ENCODE measurements around the gene ANKEF1.

The ANKEF1 gene

GRCh38 chr20:10051185-10051584 is 16.4 kb downstream of the ANKEF1 start:
- TF ChIP-seq CTCF (IDR thresholded peaks at IDR 0.05; ENCODE audit: insufficient read depth, low read depth, low read length, missing control alignments) = no peak
- no peak for DNase-seq (ENCODE audit: low read depth)
- no peak overlapping the region for H3K4me3 ChIP-seq (ENCODE audit: low read depth, low read length)

GRCh38 chr20:10059006-10059405 is 24.2 kb downstream of the ANKEF1 start:
- no peak overlapping the region for H3K4me3 ChIP-seq (ENCODE audit: low read depth, low read length)
- DNase-seq (ENCODE audit: low read depth) = no peak
- no peak for TF ChIP-seq CTCF (IDR thresholded peaks at IDR 0.05; ENCODE audit: insufficient read depth, low read depth, low read length, missing control alignments)

GRCh38 chr20:10060226-10060625 is 25.4 kb downstream of the ANKEF1 start:
- DNase-seq (ENCODE audit: low read depth) = peak; percentile 65
- TF ChIP-seq CTCF (IDR thresholded peaks at IDR 0.05; ENCODE audit: insufficient read depth, low read depth, low read length, missing control alignments) = no peak

GRCh38 chr20:10061641-10062040 is 26.9 kb downstream of the ANKEF1 start:
- no peak for DNase-seq (ENCODE audit: low read depth)
- no peak for TF ChIP-seq CTCF (IDR thresholded peaks at IDR 0.05; ENCODE audit: insufficient read depth, low read depth, low read length, missing control alignments)
- H3K4me3 ChIP-seq (ENCODE audit: low read depth, low read length) = no peak overlapping the region

More at GRCh38 chr20:10060226-10060625, 25.4 kb downstream of the ANKEF1 start:
- no peak overlapping the region for H3K4me3 ChIP-seq (ENCODE audit: low read depth, low read length)

- no peak for TF ChIP-seq CTCF (IDR thresholded peaks at IDR 0.05; ENCODE audit: insufficient read depth, low read depth, low read length, missing control alignments)
- DNase-seq (ENCODE audit: low read depth) = no peak
- no peak overlapping the region for H3K4me3 ChIP-seq (ENCODE audit: low read depth, low read length)
Measured at GRCh38 chr20:10063482-10063881, 28.7 kb downstream of the ANKEF1 start.

- TF ChIP-seq CTCF (IDR thresholded peaks at IDR 0.05; ENCODE audit: insufficient read depth, low read depth, low read length, missing control alignments) = no peak
- H3K4me3 ChIP-seq (ENCODE audit: low read depth, low read length) = no peak overlapping the region
- no peak for DNase-seq (ENCODE audit: low read depth)
Measured at GRCh38 chr20:10064611-10065010, 29.8 kb downstream of the ANKEF1 start.

GRCh38 chr20:10065154-10065833 is 30.5 kb downstream of the ANKEF1 start:
- DNase-seq (ENCODE audit: low read depth) = no peak
- TF ChIP-seq CTCF (IDR thresholded peaks at IDR 0.05; ENCODE audit: insufficient read depth, low read depth, low read length, missing control alignments) = no peak
- H3K4me3 ChIP-seq (ENCODE audit: low read depth, low read length) = no peak overlapping the region

Measured in GM12865 (cell line).